Natural killer cell (primary cell): Measurements from ENCODE around the gene MYOZ3. TPM values are rescaled to one million over a fixed set of nuclear protein-coding genes. Genes with fewer than 3 reads are reported as not detected.
A peak's percentile ranks its signal among the peaks of the same experiment; 100 is the strongest.

Source experiments
- ATAC-seq, 3 donors: fragments of 150-1000 bp in 2 of 3; fragments of 200-7000 bp in 1 of 3; cut with Tn5 transposase; 1 replicate in 1 of 3; 2 replicates in 2 of 3; pipeline ENCODE4 v1.10.0; 2021; ENCODE audit warnings: mild to moderate bottlenecking in 2 of 3, moderate library complexity in 2 of 3
- DNase-seq, 2 donors: peaks; one replicate each; pipeline versions ENCODE4 v3.0.0 to v3.0.0-alpha.2; 2013 to 2021; ENCODE audit warnings: mixed read lengths in 1 of 2
- H3K27ac ChIP-seq: one replicate; pipeline ENCODE4 v1.5.1; 2013; ENCODE audit warnings: mild to moderate bottlenecking, low read length
- H3K27me3 ChIP-seq: one replicate; pipeline ENCODE4 v1.6.1; 2013; ENCODE audit warnings: low read length; ENCODE audit not compliant: control insufficient read depth, insufficient read depth
- H3K36me3 ChIP-seq: one replicate; pipeline ENCODE4 v1.6.1; 2013; ENCODE audit warnings: low read length; ENCODE audit not compliant: control insufficient read depth, insufficient read depth
- H3K4me1 ChIP-seq: one replicate; pipeline ENCODE4 v1.6.1; 2013; ENCODE audit warnings: low read length; ENCODE audit not compliant: control insufficient read depth, insufficient read depth
- H3K4me3 ChIP-seq: one replicate; pipeline ENCODE4 v1.5.1; 2013; ENCODE audit warnings: low read length
- H3K9me3 ChIP-seq: one replicate; pipeline ENCODE4 v1.6.1; 2013; ENCODE audit warnings: low read length; ENCODE audit not compliant: control insufficient read depth, insufficient read depth
- H3K27ac Mint-ChIP-seq, 2 donors: one replicate each; pipeline ENCODE4 v1.8.0; 2022; ENCODE audit warnings: mild to moderate bottlenecking in 2 of 2, mixed read lengths in 2 of 2, moderate library complexity in 1 of 2
- H3K27me3 Mint-ChIP-seq, 2 donors: one replicate each; pipeline ENCODE4 v1.8.0; 2022; ENCODE audit warnings: low read depth in 2 of 2, mixed read lengths in 2 of 2
- H3K36me3 Mint-ChIP-seq: one replicate; pipeline ENCODE4 v1.8.0; 2022; ENCODE audit warnings: mixed read lengths
- H3K4me1 Mint-ChIP-seq, 2 donors: one replicate each; pipeline ENCODE4 v1.8.0; 2022; ENCODE audit warnings: mixed read lengths in 2 of 2
- H3K4me3 Mint-ChIP-seq: one replicate; pipeline ENCODE4 v1.8.0; 2022; ENCODE audit warnings: mild to moderate bottlenecking, moderate library complexity, mixed read lengths
- H3K9me3 Mint-ChIP-seq, 2 donors: one replicate each; pipeline ENCODE4 v1.8.0; 2022; ENCODE audit warnings: mixed read lengths in 2 of 2
- WGBS: methylation state at CpG from one replicate; pipeline ENCODE4 v1.1.7; 2013; ENCODE audit warnings: missing lambda C conversion rate; ENCODE audit not compliant: insufficient coverage; 5-methylcytosine and 5-hydroxymethylcytosine counted together
- intact Hi-C: fragments of 100-400 bp; cut with micrococcal nuclease; formaldehyde crosslinking; loops from one replicate; pipeline ENCODE4 v1.14.2; 2022
- total RNA-seq, 4 donors: library from RNA; stranded (reverse); fragments of 120-200 nt in 1 of 4; gene quantifications; one replicate each; pipeline versions ENCODE4 v1.2.3 to v1.2.4, GENCODE V29; 2013 to 2022
- TF ChIP-seq, protein P1 (sequence below): fragments of 200-600 bp; IDR thresholded peaks from one replicate; pipeline ENCODE4 v1.8.0; 2022; ENCODE audit warnings: antibody characterized with exemption

The MYOZ3 gene
- total RNA-seq, 3 donors from 2014 or later (not counting 1 experiment from before 2014, with no cell fraction given) = not detected

DNA sequence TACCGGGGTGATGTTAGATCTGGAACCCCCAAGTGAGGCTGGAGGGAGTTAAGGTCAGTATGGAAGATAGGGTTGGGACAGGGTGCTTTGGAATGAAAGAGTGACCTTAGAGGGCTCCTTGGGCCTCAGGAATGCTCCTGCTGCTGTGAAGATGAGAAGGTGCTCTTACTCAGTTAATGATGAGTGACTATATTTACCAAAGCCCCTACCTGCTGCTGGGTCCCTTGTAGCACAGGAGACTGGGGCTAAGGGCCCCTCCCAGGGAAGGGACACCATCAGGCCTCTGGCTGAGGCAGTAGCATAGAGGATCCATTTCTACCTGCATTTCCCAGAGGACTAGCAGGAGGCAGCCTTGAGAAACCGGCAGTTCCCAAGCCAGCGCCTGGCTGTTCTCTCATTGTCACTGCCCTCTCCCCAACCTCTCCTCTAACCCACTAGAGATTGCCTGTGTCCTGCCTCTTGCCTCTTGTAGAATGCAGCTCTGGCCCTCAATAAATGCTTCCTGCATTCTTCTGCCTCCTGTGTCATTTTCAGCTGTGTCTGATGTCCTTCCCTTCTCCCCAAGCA lies 2.3 kb upstream of the MYOZ3 start:
- Mint-ChIP-seq H3K4me3 (peak overlapping the region; percentile 79), H3K9me3 (no peaks in the 10 kb centered on the region), H3K27ac (no peak overlapping the region), H3K36me3 (no peaks in the 10 kb centered on the region), H3K27me3 (peaks cover 0 to 6% of the 10 kb centered on the region in 2 donors), H3K4me1 (peaks cover 0 to 15% of the 10 kb centered on the region in 2 donors)
- Histone ChIP-seq H3K27me3 (no peaks in the 10 kb centered on the region), H3K4me3 (no peak overlapping the region), H3K27ac (no peak overlapping the region), H3K4me1 (peaks cover 12% of the 10 kb centered on the region), H3K36me3 (no peaks in the 10 kb centered on the region), H3K9me3 (no peaks in the 10 kb centered on the region)
- TF ChIP-seq, protein P1, sequence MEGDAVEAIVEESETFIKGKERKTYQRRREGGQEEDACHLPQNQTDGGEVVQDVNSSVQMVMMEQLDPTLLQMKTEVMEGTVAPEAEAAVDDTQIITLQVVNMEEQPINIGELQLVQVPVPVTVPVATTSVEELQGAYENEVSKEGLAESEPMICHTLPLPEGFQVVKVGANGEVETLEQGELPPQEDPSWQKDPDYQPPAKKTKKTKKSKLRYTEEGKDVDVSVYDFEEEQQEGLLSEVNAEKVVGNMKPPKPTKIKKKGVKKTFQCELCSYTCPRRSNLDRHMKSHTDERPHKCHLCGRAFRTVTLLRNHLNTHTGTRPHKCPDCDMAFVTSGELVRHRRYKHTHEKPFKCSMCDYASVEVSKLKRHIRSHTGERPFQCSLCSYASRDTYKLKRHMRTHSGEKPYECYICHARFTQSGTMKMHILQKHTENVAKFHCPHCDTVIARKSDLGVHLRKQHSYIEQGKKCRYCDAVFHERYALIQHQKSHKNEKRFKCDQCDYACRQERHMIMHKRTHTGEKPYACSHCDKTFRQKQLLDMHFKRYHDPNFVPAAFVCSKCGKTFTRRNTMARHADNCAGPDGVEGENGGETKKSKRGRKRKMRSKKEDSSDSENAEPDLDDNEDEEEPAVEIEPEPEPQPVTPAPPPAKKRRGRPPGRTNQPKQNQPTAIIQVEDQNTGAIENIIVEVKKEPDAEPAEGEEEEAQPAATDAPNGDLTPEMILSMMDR = no peak
- ATAC-seq (no peak), DNase-seq (no peak)
- WGBS = 65% methylated on average over 3 of the region's 3 CpGs
- intact Hi-C loops = no loop called here

- H3K36me3 Mint-ChIP-seq = no peaks in the 10 kb centered on the region
- 92% methylated on average over 11 of the region's 11 CpGs for WGBS
- H3K4me3 Mint-ChIP-seq = no peak overlapping the region
- DNase-seq = no peak
- Histone ChIP-seq H3K4me3 (no peak overlapping the region), H3K36me3 (no peaks in the 10 kb centered on the region), H3K9me3 (no peaks in the 10 kb centered on the region), H3K27ac (no peak overlapping the region), H3K4me1 (peaks cover 12% of the 10 kb centered on the region), H3K27me3 (no peaks in the 10 kb centered on the region)
- intact Hi-C loops = no loop called here
- H3K4me1 Mint-ChIP-seq = peaks cover 0 to 15% of the 10 kb centered on the region in 2 donors
- TF ChIP-seq, protein P1 = no peak
- H3K9me3 Mint-ChIP-seq = no peaks in the 10 kb centered on the region
- H3K27me3 Mint-ChIP-seq = peaks cover 0 to 6% of the 10 kb centered on the region in 2 donors
- no peak for ATAC-seq
- no peak overlapping the region for H3K27ac Mint-ChIP-seq
These were observed 1.5 kb upstream of the MYOZ3 start for GRCh38 chr5:150659360-150660107.

GRCh38 chr5:150660108-150660831 lies 781 bp upstream of the MYOZ3 start:
- Histone ChIP-seq H3K27ac (no peak overlapping the region), H3K9me3 (no peaks in the 10 kb centered on the region), H3K36me3 (no peaks in the 10 kb centered on the region), H3K4me1 (peaks cover 12% of the 10 kb centered on the region), H3K4me3 (no peak overlapping the region), H3K27me3 (no peaks in the 10 kb centered on the region)
- WGBS = 85% methylated on average over 4 of the region's 4 CpGs
- DNase-seq (no peak), ATAC-seq (no peak)
- peaks cover 0 to 6% of the 10 kb centered on the region in 2 donors for H3K27me3 Mint-ChIP-seq
- intact Hi-C loops = no loop called here
- TF ChIP-seq, protein P1 = no peak
- H3K9me3 Mint-ChIP-seq = no peaks in the 10 kb centered on the region
- H3K4me3 Mint-ChIP-seq = peak overlapping the region; percentile 13
- no peak overlapping the region for H3K27ac Mint-ChIP-seq
- H3K36me3 Mint-ChIP-seq = no peaks in the 10 kb centered on the region
- peaks cover 0 to 15% of the 10 kb centered on the region in 2 donors for H3K4me1 Mint-ChIP-seq
